GM18502 (cell line): ENCODE measurements around the gene ADORA1.

Experiments used
- ATAC-seq: cut with Tn5 transposase; IDR thresholded peaks from one replicate; pipeline ENCODE4 v1.9.1; 2021; ENCODE audit warnings: mild to moderate bottlenecking; ENCODE audit not compliant: unreplicated experiment, poor library complexity

Gene ADORA1

DNA sequence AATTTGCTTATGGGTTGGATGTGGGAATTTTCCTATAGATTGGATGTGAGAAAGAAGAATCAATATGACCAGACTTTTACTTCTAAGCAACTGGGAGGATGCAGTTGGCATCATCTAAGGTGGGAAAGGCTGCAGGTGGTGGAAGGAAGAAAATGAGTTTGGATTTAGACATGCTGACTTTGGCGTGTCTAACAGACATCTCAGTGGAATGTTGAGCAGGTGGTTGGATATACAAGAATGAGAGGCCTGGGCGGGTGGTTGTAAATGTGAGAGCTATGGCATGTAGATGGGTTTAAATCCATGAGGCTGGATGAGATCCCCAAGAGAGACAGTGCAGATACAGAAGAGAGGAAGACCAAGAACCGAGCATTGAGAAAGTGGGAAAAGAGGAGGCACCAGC is 10.5 kb downstream of the ADORA1 start:
- ATAC-seq = no peak

- no peak for ATAC-seq
These were observed 12.5 kb downstream of the ADORA1 start for GRCh38 chr1:203139976-203140475.

DNA sequence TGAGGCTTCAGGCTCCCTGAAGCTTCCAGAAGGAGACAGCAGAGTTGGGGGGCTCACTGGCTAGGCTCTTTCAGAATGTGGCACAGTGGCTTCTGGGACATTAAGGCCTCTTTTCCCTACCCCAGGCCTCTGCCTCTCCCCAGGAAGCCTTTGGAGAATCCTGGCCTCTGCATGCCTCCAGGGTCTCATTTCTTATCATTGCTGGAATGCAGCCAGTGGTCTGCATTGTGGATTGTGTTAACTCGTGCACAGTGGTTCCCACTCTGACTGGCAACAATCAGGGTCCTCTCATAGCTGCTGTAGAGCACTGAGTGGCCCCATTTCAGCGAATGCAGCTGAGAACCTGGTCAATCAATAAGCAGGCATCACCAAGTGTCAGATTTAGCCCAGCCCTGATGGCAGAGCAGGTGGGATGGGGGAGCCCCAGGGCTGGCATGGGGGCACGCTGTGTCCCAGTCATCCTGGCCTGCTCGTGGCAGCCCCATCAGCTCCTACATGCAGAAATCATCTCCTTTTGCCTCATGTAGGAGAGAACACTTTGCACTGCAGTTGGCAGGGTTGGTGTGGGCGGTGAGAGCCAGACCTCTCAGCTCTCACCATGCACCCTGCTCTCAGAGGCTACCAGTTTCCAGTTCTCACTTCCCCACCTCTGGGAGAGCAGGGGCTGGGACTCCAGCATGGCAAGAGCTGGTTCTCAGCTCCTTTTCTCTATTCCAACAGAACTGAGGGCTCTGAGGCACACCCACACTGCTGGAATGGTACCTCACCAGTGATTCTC is 13.4 kb downstream of the ADORA1 start:
- ATAC-seq = no peak

DNA sequence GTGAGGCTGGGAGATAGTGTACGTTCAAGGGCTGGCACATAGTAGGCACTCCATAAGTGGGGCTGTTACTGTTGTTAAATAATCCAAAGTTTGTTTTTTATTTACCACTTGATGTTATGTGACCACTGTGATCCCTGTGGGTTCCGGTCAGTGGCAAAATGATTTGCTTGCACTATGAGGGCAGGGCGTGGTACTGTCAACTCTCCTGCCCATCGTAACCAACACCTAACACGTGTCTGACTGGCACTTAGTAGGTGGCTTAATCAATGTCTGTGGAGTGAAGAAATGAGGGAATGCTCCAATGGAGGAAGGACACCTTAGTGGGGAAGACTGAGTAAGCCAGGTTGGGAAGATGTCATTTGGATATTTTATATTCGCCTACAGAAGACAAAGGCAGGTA is 14.6 kb downstream of the ADORA1 start:
- ATAC-seq = no peak

- no peak for ATAC-seq
These were observed 15.3 kb downstream of the ADORA1 start for GRCh38 chr1:203142684-203143408.

DNA sequence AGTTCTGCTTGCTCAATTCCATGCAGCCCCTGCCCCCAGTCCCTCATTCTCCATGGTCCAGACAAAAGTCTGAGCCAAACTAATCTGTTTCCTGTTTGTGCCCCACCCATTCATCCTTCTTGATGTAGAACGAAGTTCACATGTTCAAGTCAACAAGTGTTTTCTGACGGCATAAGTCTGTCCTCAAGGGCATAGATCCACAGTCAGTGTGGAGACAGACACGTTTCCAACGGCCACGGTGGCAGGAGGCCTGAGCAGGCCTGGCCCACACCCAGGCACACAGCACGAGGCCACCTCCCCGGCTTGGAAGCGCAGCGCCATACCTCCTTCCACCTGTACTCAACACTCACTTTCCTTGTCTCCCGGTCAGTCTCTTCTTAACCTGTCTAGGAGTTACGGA is 16.1 kb downstream of the ADORA1 start:
- ATAC-seq = no peak

DNA sequence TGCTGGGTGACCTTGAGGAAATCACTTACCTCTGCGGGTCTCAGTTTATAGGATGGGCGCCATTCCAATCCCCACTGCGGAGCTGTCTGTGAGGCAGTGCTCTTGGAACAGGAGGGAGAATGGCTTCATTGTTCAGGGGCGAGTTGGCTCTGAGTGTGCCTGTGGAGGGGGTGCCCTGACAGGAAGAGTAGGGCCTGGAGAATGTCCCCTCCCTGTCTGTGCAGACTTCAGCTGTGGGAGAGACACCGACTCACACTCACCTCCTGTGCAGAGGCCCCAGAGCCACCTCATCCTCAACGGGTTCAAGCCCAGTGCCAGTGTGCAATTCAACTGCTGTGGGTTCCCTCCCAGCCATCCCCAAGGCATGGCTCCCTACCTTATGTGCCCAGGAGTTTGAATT is 17.1 kb downstream of the ADORA1 start:
- no peak for ATAC-seq

- ATAC-seq = no peak
These were observed 18.0 kb downstream of the ADORA1 start for GRCh38 chr1:203145321-203146041.

- ATAC-seq = no peak
These were observed 18.5 kb downstream of the ADORA1 start for GRCh38 chr1:203146042-203146369.

- no peak for ATAC-seq
These were observed 19.0 kb downstream of the ADORA1 start for GRCh38 chr1:203146537-203146936.

DNA sequence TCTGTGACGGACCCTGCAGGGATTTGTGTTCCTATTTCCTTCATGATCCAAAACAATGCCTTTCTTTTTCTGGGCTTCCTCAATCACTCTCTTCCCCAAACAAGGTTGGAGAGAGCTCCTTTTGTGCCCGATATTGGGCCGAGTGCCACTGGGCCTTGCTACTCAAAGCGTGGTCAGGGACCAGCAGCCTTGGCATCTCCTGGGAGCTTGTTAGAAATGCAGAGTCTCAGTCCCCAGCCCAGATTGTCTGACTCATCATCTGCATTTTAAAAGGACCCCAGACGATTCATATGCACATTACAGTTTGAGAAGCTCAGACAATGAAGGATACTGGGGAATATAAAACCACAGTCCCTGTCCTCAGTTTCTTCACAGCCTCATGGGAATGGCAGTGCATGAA is 19.9 kb downstream of the ADORA1 start:
- no peak for ATAC-seq

GRCh38 chr1:203148127-203148526 is 20.6 kb downstream of the ADORA1 start:
- no peak for ATAC-seq

- ATAC-seq = no peak
These were observed 21.1 kb downstream of the ADORA1 start for GRCh38 chr1:203148579-203148978.

- no peak for ATAC-seq
These were observed 21.8 kb downstream of the ADORA1 start for GRCh38 chr1:203149188-203149840.

DNA sequence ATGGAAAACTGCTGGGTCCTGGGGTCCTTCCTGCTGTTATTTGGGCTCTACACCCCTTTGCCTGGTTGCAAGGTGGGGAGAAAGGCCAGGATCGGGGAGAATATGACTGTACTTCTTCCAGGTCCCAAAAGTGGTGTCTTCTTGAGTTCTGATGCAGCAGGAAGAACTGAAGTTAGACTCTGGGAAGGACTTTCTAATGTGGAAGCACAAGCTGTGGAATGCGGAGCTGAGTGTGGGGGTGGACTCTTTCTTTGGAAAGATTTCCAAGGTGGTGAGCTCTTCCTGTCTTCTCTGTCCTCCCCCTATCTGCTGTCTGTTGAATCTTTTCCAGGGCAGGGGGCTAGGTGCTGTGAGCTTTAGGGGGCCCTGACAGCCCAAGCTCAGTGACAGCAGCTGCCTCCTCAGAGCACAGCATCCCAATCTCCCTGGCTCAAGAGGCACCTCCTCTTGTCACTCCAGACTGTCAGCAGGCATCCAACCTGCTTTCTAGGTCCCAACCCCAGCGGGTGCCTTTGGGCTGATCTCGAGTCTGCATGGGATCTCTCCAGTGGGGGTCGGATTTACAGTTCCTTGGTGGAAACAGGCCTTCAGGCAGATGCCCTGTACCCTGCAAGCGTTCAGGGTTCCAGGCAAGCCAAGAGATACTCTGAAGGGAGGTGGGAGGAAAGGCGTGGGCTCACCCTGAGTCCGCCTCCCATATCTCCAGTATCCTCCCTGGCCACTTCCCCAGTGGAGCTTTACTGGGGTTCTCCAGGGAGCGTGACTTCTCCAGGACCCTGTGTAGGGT is 23.2 kb downstream of the ADORA1 start:
- no peak for ATAC-seq

DNA sequence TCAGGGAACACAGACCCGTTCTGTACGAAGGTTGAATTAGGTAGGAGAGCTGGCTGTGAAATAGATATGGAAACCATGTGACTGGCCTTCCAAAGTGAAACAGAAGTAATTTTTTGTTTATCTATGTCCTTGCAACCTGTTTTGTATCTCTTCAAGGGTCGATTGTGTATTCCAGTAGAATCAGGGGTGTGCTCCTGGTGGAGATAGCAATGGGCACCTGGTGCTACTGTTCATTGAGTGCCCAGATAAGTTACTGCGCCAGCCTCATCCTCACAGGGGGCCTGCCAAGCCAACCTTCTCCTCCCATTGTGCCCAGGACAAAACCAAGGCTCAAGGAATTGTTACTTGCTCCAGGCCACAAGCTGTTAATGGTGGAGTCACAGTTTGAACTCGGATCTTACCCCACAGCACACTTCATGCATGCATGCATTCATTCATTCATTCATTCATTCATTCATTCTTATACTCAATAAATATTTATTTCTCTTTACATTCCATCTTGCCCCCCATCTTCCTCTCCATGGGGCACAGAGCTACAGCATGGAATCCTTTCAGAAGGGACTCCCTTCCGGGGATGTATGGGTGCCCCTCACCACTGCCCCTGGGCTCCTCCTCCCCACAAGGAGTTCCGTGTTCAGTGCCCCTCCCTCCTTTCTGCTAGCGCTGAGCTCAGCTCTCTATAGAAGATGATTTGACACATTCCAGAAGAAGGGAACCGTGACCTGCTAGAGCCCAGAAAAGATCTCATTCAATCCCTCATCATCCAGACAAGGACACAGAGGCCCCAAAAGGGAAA is 24.0 kb downstream of the ADORA1 start:
- no peak for ATAC-seq

- ATAC-seq = no peak
These were observed 24.9 kb downstream of the ADORA1 start for GRCh38 chr1:203152158-203153034.
